Lung (tissue), 12 donors: ENCODE results near the gene GPC6. TPM values are rescaled to one million over a fixed set of nuclear protein-coding genes. Genes with fewer than 3 reads are reported as not detected.

Experiments
- ATAC-seq: fragments of 200-7000 bp; cut with Tn5 transposase; one replicate; pipeline ENCODE4 v1.9.1; 2020; ENCODE audit warnings: moderate number of reproducible peaks; ENCODE audit not compliant: insufficient read depth, low FRiP score
- DNase-seq, 3 donors: peaks; one replicate each; pipeline ENCODE4 v3.0.0-alpha.2; 2013 to 2017
- H3K27ac ChIP-seq, 2 donors: one replicate each; pipeline ENCODE4 v1.5.1; 2013; ENCODE audit warnings: mild to moderate bottlenecking in 2 of 2, moderate library complexity in 2 of 2, control low read depth in 1 of 2, inconsistent platforms in 1 of 2, low read depth in 1 of 2, low read length in 1 of 2
- H3K27me3 ChIP-seq, 3 donors: one replicate each; pipeline ENCODE4 v1.5.1; 2013; ENCODE audit warnings: low read length in 2 of 3; ENCODE audit not compliant: control insufficient read depth in 3 of 3, insufficient read depth in 3 of 3
- H3K36me3 ChIP-seq, 4 donors: one replicate each; pipeline ENCODE4 v1.5.1; 2013; ENCODE audit warnings: low read length in 4 of 4, mild to moderate bottlenecking in 1 of 4, moderate library complexity in 1 of 4; ENCODE audit not compliant: control insufficient read depth in 4 of 4, insufficient read depth in 4 of 4
- H3K4me1 ChIP-seq, 5 donors: one replicate each; pipeline ENCODE4 v1.5.1; 2013; ENCODE audit warnings: low read length in 5 of 5, mild to moderate bottlenecking in 2 of 5, moderate library complexity in 1 of 5; ENCODE audit not compliant: control insufficient read depth in 5 of 5, insufficient read depth in 5 of 5
- H3K4me3 ChIP-seq: one replicate; pipeline ENCODE4 v1.5.1; 2013; ENCODE audit warnings: mild to moderate bottlenecking, control low read depth, moderate library complexity
- H3K9ac ChIP-seq, 2 donors: one replicate each; pipeline ENCODE4 v1.5.1; 2013; ENCODE audit warnings: low read length in 2 of 2, control low read depth in 1 of 2; ENCODE audit not compliant: insufficient read depth in 1 of 2
- H3K9me3 ChIP-seq, 4 donors: one replicate each; pipeline ENCODE4 v1.5.1; 2013; ENCODE audit warnings: low read length in 3 of 4, mild to moderate bottlenecking in 1 of 4, moderate library complexity in 1 of 4; ENCODE audit not compliant: control insufficient read depth in 4 of 4, insufficient read depth in 3 of 4
- CTCF ChIP-seq: IDR thresholded peaks from 2 replicates; pipeline ENCODE4 v1.5.1; 2012; ENCODE audit warnings: mild to moderate bottlenecking; ENCODE audit errors: control extremely low read depth, extremely low read depth
- whole genome bisulfite sequencing, 2 donors: extraction: QIAGEN DNeasy Blood & Tissue Kit; methylation state at CpG; one replicate each; pipeline ENCODE4 v1.1.7; 2013; 5-methylcytosine and 5-hydroxymethylcytosine counted together
- polyA plus RNA-seq, 2 donors: library from polyadenylated mRNA; stranded (reverse); fragments of 200-250 nt; gene quantifications; one replicate each; pipeline ENCODE4 v1.2.1, GENCODE V29; 2013
- total RNA-seq, 2 donors: library from RNA; depleted of rRNA in 1 of 2; stranded (reverse); fragments of >200 nt in 1 of 2; gene quantifications; one replicate each; pipeline ENCODE4 v1.2.1, GENCODE V29; 2014 to 2021
- donor health status: control.
- donor health status: control.
- donor health status: Bipolar disorder and iron deficiency.
- donor health status: healthy.
- donor health status: DM: yes; HTN: yes; CAD: no.

GPC6 gene
- total and polyA plus RNA-seq, 4 donors = 0.45 to 31.4 (median 4.8) TPM

DNA sequence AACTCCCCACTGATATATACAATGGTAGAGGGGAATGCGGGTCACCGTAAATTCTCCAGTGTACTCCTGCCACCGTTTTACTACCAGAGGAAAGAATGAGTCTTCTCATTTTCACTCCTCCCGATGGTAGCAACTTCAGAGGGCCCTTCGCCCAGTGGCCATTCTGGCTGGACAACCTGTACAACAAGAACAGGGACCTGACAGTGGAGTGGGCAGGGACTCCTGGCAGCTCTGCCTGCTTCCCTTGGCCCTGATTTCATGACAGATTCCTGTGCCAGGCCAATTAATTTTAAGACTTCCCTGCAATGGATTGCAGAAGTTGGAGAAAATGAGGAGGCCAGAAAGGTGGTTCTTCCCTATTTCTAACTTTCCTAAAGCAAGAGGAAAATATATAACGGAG, 148.9 kb downstream of the GPC6 start:
- H3K4me1 ChIP-seq = peaks cover 0 to 6% (median 0%) of the 10 kb centered on the region in 5 donors
- no peak overlapping the region for H3K27ac ChIP-seq
- no peak overlapping the region for H3K9ac ChIP-seq
- TF ChIP-seq CTCF = no peak
- WGBS, 2 donors = 79 to 88% methylated on average over 6 of the region's 6 CpGs
- H3K36me3 ChIP-seq = no peaks in the 10 kb centered on the region
- DNase-seq (no peak), ATAC-seq (no peak)
- H3K9me3 ChIP-seq = no peaks in the 10 kb centered on the region
- H3K4me3 ChIP-seq = no peak overlapping the region
- H3K27me3 ChIP-seq = no peaks in the 10 kb centered on the region

DNA sequence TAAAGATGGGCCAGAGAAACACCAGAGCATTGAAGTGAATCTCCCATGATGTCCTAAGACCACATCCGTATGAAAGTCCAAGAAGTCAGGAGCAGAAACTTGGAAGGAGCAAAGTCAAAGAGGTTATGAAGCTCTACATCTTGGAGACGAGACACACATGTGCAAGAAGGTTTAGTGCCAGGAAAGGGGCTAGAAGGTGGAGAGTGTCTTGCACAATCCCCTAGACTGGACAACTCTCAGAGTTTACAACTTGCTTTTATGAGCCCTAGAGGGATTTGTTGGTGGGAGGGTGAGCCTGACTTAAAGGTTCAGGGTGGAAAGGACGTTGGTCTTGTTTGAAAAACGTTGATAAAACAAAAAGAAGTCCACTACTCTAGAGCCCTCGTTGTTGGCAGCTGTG, 150.6 kb downstream of the GPC6 start:
- peaks cover 0 to 6% (median 0%) of the 10 kb centered on the region in 5 donors for H3K4me1 ChIP-seq
- whole genome bisulfite sequencing, 2 donors = 51 to 63% methylated on average over 5 of the region's 5 CpGs
- H3K9ac ChIP-seq = no peak overlapping the region
- no peak overlapping the region for H3K4me3 ChIP-seq
- ATAC-seq = no peak
- no peak for TF ChIP-seq CTCF
- DNase-seq = peak in 1 of 3 donors; percentile 29
- no peak overlapping the region for H3K27ac ChIP-seq
- H3K9me3 ChIP-seq = no peaks in the 10 kb centered on the region
- no peaks in the 10 kb centered on the region for H3K27me3 ChIP-seq
- H3K36me3 ChIP-seq = no peaks in the 10 kb centered on the region

DNA sequence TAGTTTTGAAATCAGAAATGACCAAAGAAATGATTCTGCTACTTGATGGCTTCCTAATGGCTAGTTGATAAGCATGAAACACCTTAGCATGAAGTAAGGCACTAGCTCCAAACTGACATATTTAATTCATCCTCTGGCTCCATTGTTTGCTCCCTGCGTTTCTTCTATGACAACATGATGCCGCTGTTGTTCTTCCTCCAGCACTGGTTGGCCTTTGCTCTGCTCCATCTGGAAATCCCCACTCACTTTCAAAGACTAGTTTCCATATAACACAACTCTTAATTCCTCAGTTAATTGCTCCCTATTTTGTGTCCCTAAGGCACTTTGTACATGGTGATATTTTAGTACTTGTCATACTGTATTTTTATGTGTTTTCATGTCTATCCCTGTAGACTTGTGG, 151.6 kb downstream of the GPC6 start:
- no peak for TF ChIP-seq CTCF
- Histone ChIP-seq H3K27ac (no peak overlapping the region), H3K9ac (no peak overlapping the region), H3K4me3 (no peak overlapping the region), H3K4me1 (peaks cover 0 to 2% (median 0%) of the 10 kb centered on the region in 5 donors), H3K27me3 (no peaks in the 10 kb centered on the region), H3K36me3 (no peaks in the 10 kb centered on the region), H3K9me3 (no peaks in the 10 kb centered on the region)
- 87 to 91% methylated on average over 2 of the region's 2 CpGs for WGBS, 2 donors
- no peak for ATAC-seq
- no peak for DNase-seq

GRCh38 chr13:93386116-93386515, 159.5 kb downstream of the GPC6 start:
- WGBS, 2 donors = 77 to 80% methylated on average over 5 of the region's 5 CpGs

More at GRCh38 chr13:93386116-93386515, 159.5 kb downstream of the GPC6 start:
- no peak for TF ChIP-seq CTCF
- Histone ChIP-seq H3K36me3 (no peaks in the 10 kb centered on the region), H3K27me3 (no peaks in the 10 kb centered on the region), H3K9me3 (no peaks in the 10 kb centered on the region), H3K4me1 (no peaks in the 10 kb centered on the region), H3K4me3 (no peak overlapping the region), H3K9ac (no peak overlapping the region), H3K27ac (no peak overlapping the region)
- no peak for DNase-seq
- ATAC-seq = no peak
